Liver (tissue), 3 donors: ENCODE results near the gene XRCC5.

Experiments used
- ATF3 ChIP-seq: IDR thresholded peaks from 2 replicates; pipeline ENCODE4 v1.6.1; 2016; ENCODE audit warnings: antibody characterized with exemption
- CTCF ChIP-seq: fragments of 150-350 bp; IDR thresholded peaks from 2 replicates; pipeline ENCODE4 v1.5.1; 2017; ENCODE audit warnings: improper control_type of control experiment, low read depth, low read length; ENCODE audit not compliant: missing input control
- EGR1 ChIP-seq, 2 donors: IDR thresholded peaks; 2 replicates each; pipeline ENCODE4 v1.6.1; 2016 to 2018; ENCODE audit warnings: antibody characterized with exemption in 2 of 2, low read depth in 2 of 2
- FOXA1 ChIP-seq: IDR thresholded peaks from 2 replicates; pipeline ENCODE4 v1.6.1; 2016; ENCODE audit warnings: antibody characterized with exemption
- GABPA ChIP-seq, 2 donors: IDR thresholded peaks in 1 of 2; conservative IDR thresholded peaks in 1 of 2; 2 replicates each; pipeline ENCODE4 v1.6.1; 2016; ENCODE audit warnings: antibody characterized with exemption in 2 of 2, mild to moderate bottlenecking in 1 of 2, moderate library complexity in 1 of 2
- JUND ChIP-seq, 2 donors: IDR thresholded peaks; 2 replicates each; pipeline ENCODE4 v1.6.1; 2016; ENCODE audit warnings: antibody characterized with exemption in 2 of 2
- MAX ChIP-seq: IDR thresholded peaks from 2 replicates; pipeline ENCODE4 v1.6.1; 2016; ENCODE audit warnings: antibody characterized with exemption
- RAD21 ChIP-seq, 2 donors: IDR thresholded peaks; 2 replicates each; pipeline ENCODE4 v1.6.1; 2016; ENCODE audit warnings: antibody characterized with exemption in 2 of 2, mild to moderate bottlenecking in 2 of 2
- REST ChIP-seq: IDR thresholded peaks from 2 replicates; pipeline ENCODE4 v1.6.1; 2016; ENCODE audit warnings: antibody characterized with exemption, mild to moderate bottlenecking
- SP1 ChIP-seq: IDR thresholded peaks from 2 replicates; pipeline ENCODE4 v1.6.1; 2018; ENCODE audit warnings: antibody characterized with exemption, mild to moderate bottlenecking
- TAF1 ChIP-seq: conservative IDR thresholded peaks from 2 replicates; pipeline ENCODE4 v1.6.1; 2016; ENCODE audit warnings: antibody characterized with exemption, mild to moderate bottlenecking
- YY1 ChIP-seq: IDR thresholded peaks from 2 replicates; pipeline ENCODE4 v1.6.1; 2016; ENCODE audit warnings: antibody characterized with exemption, mild to moderate bottlenecking
- ZBTB33 ChIP-seq: IDR thresholded peaks from 2 replicates; pipeline ENCODE4 v1.6.1; 2016; ENCODE audit warnings: antibody characterized with exemption
- donor health status: healthy.
- donor health status: healthy.

GRCh38 chr2:216172493-216172892 is 63.3 kb downstream of the XRCC5 start:
- no peak for TF ChIP-seq REST
- TF ChIP-seq TAF1, result no peak
- no peak for TF ChIP-seq CTCF
- no peak for TF ChIP-seq YY1
- TF ChIP-seq GABPA (IDR thresholded peaks at IDR 0.05 in 1 of 2, conservative IDR thresholded peaks at IDR 0.05 in 1 of 2), result no peak
- no peak for TF ChIP-seq JUND (IDR thresholded peaks at IDR 0.05)
- TF ChIP-seq ZBTB33, result no peak
- TF ChIP-seq FOXA1, result no peak
- TF ChIP-seq MAX, result no peak
- no peak for TF ChIP-seq EGR1 (IDR thresholded peaks at IDR 0.05; ENCODE audit: low read depth in 2 of 2)
- TF ChIP-seq SP1, result no peak
- no peak for TF ChIP-seq RAD21 (IDR thresholded peaks at IDR 0.05)
- TF ChIP-seq ATF3, result no peak
